HG03064 (cell line): ENCODE measurements around the gene SLC25A12.
"Not testable (repeated sequence)": the region's sequence is repeated elsewhere in the genome, so short reads cannot be mapped to it uniquely, and the experiment has no call there.

ENCODE experiments used
- ATAC-seq: cut with Tn5 transposase; IDR thresholded peaks from one replicate; pipeline ENCODE4 v1.9.1; 2021; ENCODE audit warnings: low read depth; ENCODE audit not compliant: unreplicated experiment

Gene SLC25A12

DNA sequence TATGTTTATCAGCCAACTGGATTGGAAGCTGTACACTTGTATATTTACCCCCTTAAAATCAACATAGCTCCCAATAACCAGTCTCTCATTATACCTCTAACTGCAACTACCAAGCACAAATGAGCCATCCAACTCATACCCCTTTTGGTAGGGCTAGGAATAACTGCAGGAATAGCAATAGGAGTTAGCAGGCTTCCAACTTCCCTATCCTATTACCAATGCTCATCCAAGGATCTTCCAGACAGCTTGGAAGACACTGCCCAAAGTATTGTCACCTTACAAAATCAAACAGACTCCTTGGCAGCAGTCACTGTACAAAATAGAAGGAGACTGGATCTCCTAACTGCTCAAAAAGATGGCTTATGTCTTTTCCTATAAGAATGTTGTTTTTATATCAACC, 61.6 kb downstream of the SLC25A12 start:
- ATAC-seq: no peak

DNA sequence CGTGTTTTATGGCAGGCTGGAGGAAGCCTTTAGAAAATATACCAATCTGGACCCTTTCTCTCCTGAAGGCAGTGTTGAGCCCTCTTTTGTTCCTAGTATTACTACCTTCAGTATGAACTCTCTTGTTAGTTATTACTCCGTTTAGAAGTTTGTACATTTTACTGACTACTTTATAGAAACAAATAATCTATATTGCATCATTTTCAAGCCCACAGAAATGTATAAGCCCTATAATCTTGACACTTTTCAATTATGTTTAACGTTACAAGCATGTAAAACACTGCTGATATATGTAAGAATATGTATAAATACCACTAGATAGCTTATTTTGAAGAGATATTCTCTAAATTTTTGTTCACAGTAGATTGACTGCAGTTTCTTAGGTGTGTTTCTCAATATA, 64.0 kb downstream of the SLC25A12 start:
- no peak for ATAC-seq

DNA sequence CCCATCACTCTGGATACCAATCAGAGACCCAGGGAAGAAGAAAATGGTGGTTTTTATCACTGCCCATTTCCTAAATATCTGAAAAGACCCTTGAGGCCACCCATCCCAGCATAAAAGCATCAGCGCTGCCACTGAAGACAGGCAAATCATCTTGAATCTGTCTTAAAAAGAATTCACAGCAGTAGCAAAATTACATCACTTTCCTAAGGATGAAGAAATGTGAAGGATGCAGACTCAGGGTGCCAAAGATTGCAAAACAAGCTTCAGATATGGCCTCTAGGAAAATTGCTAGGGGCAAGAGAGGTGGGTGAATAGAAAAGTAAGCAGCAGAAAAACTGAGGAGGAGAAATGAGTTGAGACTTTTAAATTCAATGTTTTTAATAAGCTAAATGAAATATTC, 70.0 kb downstream of the SLC25A12 start:
- ATAC-seq: no peak

DNA sequence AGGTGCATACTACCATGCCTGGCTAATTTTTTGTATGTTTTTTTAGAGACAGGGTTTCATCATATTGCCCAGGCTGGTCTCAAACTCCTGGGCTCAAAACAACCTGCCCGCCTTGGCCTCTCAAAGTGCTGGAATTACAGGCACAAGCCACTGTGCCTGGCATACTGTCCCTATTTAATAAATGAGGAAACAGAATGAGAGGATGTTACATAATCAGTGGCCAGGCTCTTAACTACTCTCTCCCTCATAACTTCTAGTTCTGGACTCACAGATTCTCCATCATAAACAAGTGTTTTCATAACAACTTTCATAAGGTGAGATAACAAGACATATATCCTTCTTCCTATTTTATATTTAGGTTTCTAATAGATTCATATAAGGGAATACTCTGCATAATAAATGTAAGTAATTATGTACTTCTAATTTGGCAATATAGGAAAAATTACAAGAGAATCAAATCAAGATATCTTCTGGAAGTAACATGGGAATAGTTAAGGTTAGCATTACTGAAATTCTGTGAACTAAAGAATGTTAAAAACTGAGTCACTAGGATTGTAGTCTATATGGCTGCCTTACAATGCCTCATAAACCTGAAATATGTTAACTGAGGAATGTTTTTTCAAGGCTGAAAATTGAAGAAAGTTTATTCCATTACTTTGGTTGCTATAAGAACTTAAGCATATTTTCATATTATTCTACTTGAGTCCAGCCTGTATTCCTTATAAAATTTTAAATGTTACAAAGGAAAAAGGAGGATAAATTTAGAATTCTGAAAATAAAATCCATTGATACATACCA, 71.3 kb downstream of the SLC25A12 start:
- no peak for ATAC-seq

DNA sequence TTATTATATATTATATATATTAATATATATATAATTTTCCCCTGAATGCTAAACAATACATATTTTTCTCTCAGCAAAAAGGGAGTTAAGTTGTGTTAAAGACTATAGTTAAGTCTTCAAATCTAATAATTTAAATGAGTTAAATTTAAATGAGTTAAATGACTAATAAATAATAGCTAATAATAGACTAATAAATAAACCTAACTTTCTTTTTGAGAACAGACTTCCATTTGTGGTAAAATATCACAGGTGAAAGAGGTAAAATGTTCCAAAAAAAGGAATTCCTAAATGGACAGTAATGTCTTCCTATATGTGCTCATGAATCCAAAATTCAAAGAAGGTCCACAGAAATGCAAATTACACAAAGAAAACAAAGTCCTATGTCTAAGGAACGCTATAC, 74.6 kb downstream of the SLC25A12 start:
- ATAC-seq: no peak

DNA sequence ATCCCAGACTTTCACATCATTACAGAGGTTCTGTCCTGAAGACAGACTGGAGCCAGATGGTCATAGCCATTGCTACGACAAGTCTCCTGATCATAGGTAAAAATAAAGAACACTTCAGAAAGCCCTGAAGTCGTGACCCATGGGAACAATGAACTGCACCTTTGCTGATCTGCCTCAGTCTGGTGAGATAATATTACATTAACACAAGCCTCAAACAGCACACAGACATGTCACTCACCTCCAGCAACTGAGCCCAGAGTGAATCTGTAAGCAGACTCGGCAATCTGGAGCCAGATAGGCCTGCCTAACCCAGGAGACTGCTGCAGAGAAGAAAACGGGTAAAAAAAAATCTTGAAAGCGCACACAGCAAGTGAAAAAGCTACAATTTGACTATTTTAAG, 79.2 kb downstream of the SLC25A12 start:
- ATAC-seq: no peak

DNA sequence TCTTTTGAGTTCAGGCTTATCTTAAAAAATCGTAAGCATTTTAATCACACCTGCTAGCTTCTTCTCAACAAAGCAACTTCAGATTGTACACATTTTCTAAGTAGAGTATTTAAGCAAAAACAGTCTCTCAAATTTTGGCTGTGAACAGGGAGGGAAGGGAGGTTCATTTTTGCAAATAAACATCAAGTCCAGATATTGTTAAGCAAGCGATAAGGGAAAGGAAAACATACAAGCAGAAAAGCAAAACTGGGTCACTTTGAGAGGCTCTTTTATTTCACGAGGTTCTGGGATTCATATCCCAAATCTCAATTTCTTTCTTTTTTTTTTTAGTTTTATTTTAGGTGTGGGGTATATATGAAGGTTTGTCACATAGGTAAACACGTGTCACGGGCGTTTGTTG, 79.9 kb downstream of the SLC25A12 start:
- no peak for ATAC-seq

DNA sequence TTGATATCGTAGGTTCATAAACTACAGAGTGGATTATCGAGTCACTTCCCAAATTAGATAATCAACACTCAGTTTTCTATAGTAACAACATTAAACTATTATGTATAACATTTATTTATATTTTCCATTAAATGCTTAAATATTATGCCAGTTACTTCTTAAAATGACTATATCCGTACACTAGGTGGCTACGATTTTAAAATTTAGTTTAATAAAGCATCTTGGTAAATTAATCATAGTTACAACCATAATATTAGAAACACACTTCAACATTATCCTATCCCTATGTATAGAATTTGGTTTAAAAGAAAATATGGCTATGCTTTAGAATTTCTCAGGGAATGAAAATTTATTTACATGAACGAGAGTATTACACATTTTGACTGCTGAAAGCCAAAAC, 80.3 kb downstream of the SLC25A12 start:
- ATAC-seq: no peak

DNA sequence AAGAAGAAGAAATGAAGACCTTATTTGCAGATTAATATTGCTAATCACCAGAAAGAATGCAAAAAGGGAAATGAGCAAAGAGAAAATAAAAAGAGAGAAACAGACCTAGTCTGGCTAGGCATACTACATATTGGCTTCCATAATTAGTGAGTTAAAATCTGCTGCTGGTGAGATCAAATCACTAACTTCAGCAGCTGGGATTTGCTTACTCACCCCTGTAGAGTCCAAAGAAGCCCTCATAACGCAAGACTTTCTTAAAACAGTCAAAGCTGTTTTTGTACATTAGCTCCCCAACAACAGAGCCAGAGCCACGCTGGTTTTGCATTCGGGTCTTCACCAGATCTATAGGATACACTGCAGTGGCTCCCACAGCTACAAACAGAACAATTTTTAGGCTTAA, 80.9 kb downstream of the SLC25A12 start:
- ATAC-seq: no peak

DNA sequence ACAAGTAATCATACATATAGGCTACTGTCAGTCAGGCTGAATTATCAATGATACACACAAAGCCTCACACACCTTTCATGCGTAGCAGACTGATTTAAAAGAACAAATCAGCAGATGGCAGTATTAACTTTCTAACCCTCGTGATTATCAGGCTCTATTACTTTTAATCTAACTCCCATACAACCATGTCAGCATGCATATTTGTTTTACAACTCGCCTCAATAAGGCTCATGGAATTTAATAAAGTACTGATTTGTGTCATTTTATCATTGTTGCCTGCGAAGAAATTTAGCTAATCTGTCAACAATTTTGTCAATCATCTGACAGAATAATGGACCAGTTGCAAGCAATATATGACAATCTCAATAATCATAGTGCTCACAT, 82.8 kb downstream of the SLC25A12 start:
- no peak for ATAC-seq

DNA sequence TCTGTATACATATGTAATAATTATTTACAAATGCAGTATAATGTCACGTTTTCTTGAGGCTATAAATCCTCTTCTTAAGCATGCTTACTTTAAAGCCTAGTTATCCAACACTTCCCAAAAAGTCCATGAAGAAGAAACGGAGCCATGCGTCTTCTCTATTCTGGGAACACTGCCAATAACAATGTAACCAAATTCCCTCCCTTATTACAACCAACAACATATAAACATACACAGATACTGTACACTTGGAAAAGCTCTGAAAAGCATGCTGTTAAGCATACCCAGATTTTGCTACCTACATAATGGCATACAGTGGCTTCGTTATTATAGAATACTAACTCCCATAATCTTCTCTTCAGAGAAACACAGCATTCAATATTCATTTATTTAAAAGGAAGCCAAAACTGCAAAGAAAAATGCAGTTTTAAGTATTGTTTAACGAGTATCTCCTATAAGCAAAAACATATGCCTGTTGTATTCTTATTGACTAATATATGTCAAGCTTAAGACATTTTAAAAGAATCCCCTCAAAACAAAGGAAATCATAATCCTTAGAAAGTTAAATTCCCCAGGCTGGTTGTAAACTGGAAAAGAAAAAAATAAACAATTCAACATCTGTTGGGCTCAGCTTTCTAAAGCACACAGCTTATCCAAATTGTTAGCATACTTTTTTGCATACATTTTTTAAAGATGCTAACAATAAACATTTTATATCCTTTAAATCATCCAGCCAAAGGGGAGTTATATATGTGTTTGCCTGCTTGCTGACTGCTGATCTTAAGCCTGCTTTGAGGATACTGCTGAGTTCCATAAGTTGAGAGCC, 83.4 kb downstream of the SLC25A12 start:
- ATAC-seq: no peak

DNA sequence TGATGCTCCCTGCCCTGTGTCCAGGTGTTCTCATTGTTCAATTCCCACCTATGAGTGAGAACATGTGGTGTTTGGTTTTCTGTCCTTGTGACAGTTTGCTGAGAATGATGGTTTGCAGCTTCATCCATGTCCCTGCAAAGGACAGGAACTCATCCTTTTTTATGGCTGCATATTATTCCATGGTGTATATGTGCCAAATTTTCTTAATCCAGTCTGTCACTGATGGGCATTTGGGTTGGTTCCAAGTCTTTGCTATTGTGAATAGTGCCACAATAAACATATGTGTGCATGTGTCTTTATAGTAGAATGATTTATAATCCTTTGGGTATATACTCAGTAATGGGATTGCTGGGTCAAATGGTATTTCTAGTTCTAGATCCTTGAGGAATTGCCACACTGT, 85.2 kb downstream of the SLC25A12 start:
- not testable (repeated sequence) for ATAC-seq

DNA sequence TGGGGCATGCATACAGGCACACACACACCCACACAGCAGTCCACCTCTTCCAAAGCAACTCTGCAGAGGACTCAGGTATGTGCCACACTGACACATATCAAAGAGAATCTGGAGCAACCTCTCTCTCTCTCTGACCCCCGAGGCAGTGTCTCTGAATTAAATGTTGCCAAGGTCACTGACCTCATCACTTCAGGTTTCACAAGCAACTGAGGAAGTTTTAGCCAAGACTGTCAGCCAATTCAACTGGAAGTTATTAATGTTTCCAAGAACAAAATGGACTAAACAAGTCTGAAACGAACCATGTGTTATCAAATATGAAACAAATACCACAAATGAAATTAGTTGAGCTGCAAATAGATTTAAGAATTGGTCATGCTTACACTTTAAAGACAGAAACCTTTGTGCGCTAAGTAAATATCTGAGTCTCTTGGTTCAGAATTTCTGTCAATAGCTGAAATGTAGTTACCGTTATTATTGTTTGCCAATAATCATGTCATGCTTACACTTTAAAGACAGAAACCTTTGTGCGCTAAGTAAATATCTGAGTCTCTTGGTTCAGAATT, 86.1 kb downstream of the SLC25A12 start:
- no peak for ATAC-seq

DNA sequence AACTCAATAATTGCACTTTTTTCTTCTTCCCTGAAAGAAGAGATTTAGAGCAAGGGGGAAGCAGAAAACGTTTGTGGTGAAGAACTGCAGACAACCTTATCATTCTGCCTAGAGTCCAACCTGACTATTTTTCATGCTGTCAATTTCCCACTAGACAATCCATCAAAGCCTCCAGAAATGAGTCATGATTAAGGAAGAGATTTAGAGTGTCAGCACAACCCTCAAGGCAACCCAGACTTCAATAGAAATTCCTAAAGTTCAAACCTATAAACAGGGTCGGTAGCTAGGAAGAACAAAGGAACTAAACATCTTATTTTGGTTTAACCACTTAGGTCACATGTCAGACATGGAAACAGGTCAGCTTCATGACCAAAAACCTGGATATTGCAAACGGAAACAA, 86.9 kb downstream of the SLC25A12 start:
- no peak for ATAC-seq

DNA sequence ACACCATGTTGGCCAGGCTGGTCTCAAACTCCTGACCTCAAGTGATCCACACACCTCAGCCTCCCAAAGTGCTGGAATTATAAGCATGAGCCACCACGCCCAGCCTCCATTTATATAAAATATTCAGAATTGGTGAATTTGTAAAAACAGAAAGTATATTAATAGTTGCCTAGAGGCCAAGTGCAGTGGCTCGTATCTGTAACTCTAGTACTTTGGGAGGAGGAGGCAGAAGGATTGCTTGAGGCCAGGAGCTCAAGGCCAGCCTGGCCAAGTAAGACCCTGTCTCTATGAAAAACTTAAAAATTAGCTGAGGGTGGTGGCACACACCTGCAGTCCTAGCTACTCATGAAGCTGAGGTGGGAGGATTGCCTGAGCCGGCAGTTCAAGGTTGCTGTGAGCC, 89.6 kb downstream of the SLC25A12 start:
- no peak for ATAC-seq

DNA sequence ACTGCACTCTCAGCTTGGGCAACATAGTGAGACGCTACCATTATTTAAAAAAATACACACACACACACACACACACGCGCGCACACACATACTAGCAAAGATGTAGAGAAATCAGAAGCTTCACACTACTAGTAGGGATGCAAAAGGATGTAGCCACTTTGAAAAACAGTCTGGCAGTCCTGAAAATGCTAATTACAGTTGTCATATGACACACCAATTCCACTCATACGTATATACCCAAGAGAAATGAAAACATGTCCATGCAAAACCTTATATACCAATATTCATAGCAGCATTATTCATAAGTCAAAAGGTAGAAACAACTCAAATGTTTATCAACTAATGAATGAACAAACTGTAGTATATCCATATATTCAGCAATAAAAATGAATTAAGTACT, 90.3 kb downstream of the SLC25A12 start:
- ATAC-seq: no peak

DNA sequence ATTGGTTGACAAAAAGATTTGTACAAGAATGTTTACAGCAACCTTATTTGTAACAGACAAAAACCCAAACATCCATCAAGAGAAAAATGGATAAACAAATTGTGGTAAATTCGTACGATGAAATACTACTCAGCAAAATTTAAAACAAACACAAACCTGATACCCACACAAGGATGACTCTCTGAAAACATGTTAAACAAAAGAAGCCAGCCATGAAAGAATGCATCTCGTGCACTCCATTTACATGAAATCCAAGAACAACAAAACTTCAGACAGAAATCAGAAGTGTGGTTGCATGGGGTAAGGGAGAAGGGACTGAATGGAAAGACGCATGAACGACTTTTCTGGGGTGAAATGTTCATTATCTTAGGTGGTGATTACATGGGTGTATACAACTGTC, 93.4 kb downstream of the SLC25A12 start:
- ATAC-seq: no peak

DNA sequence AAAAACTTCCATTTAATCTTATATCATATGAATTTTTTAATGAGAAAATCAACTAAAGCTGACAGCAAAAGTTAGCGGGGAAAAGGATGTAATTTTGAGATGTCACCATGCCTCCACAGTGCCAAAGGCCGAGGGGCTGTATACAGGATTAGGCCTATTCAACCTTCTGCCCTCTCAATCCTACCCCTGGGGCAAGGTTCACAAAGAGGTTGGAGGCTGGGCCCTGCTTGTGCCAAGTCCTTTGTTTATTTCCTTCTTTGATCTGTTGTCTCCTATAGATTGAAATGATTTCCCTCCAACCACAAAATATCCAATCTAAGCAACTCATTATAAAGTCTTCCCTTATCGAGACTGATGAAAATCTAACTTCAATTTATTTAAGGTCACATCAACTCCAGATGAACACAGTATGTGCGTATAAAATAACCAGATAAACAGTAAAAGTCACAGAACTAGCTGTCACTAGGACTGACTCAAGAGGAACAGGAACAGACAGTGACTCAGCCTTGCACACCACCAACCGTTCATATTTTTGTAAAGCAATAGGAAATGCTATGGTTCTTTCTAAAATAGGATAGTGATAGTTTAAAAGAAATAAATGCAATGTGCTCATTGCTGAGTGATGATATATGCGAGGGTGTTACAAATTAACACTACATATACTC, 95.8 kb downstream of the SLC25A12 start:
- ATAC-seq: no peak

DNA sequence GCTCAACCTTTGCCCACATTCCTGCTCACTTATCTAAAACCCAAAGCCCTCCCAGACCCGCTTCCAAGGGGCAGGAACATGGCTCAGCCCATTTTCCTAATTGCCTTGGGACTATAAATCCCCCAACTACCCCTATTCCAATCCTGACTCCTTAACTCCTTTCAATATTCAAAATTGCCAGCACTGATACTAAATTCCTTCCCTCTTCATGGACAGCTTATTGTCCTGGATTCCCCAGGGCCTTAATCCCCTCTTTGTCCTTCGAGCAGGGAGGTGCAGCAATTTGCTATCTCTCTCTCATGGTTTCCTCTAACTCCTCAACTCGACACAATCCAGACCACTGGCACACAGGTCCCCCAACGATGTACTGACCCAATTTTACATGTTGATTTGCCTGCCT, 99.1 kb downstream of the SLC25A12 start:
- no peak for ATAC-seq

DNA sequence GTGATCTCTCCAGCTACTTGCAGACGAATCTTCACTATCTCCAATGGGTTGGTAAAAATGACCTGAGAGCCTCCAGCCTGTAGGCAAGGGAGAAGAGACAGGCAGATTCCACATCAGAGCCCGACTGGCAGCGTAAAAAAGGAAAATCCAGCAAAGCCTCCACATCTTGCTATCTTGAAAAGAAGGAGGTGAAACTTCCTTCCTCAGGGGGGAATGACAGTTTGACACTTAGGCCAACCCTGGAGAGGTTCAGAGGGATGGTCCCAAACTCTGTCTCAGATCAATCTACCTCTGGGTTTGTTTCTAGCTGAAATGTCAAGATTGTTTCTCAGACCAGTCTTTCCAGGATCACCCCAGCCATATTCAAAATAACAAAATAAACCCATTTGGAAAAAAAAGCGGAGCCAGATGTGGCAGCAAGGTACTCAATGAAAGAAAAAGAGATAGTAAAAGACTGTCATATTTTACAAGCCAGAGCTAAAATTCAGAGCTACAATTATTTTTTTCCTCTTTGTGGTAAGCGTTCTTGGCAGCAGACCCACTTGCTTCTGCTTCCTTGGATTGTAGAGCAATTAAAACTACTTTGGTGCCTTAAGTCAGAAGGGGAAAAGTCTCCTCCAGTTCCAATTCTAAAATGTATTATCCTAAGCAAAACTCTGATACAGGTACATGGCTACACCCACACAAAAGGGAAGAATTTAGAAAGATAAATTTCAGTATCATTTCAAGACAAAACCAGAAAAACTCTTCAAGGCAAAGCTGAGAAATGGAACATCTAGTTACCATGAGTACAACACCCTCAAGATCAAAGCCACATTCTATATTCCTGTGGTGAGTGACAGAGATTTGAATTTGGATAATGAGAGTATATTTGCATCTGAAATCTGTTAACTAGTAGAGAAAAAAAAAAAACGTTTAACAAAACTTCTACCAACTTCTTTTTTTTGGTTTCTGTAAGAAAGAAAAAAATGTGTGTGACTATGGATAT, 100.1 kb downstream of the SLC25A12 start:
- ATAC-seq: no peak
